HL-60/S4 treated with phorbol 12-myristate 13-acetate at 8.2 ng/mL for 4 days and 3 days (cell line): ENCODE data around the gene GPS2.

Experiments used
- in situ Hi-C: fragments of 300-500 bp; cut with MboI; formaldehyde crosslinking; loops from 2 replicates; pipeline ENCODE4 v1.15.0; 2022; ENCODE audit warnings: low sequenced_read_pairs

GPS2 gene

GRCh38 chr17:7279448-7279847, 35.7 kb downstream of the GPS2 start:
- in situ Hi-C loops = no loop called here

DNA sequence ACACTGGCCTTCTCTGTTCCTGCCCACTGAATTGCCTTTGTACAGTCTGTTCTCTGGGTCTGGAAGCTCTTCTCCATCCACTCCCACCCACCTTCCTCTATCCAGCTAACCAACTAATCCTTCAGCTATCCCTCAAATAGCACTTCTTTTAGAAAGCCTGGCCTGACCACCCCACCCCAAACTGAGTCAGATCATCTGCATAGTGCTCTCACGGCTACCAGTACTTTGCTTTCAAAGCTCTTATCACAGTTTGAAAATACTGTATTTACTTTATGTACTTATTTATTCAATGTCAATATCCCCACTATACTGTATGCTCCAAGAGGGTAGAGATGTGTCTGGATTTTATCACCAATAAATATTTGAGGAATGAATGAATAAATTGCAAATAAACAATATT, 48.4 kb downstream of the GPS2 start:
- in situ Hi-C loops = no loop called here

GRCh38 chr17:7263801-7264078, 51.4 kb downstream of the GPS2 start:
- in situ Hi-C loops = no loop called here

- in situ Hi-C loops = no loop called here
Measured at GRCh38 chr17:7262935-7263800, 52.0 kb downstream of the GPS2 start.
